ENCODE data around the gene CLBA1.
A peak's percentile ranks its signal among the peaks of the same experiment; 100 is the strongest.

CLBA1 gene

GRCh38 chr14:105021656-105022275, 36.2 kb downstream of the CLBA1 start (continued):
- TF ChIP-seq ZFP41 (tag by site-specific recombination; IDR thresholded peaks at IDR 0.05; ENCODE audit: borderline replicate concordance): no peak
- 0 out of 2 replicates have a peak, but pooled peaks have one; percentile 51 for TF ChIP-seq ZFP37 (tag by site-specific recombination; IDR thresholded peaks at IDR 0.05)
- no peak for TF ChIP-seq ZNF302 (tag by site-specific recombination; IDR thresholded peaks at IDR 0.05; ENCODE audit: low read depth)
- TF ChIP-seq OSR2 (tag by site-specific recombination; IDR thresholded peaks at IDR 0.05): no peak
- TF ChIP-seq ZNF670 (tag by site-specific recombination; IDR thresholded peaks at IDR 0.05; ENCODE audit: low read depth): no peak
- TF ChIP-seq ZNF658 (tag by site-specific recombination; IDR thresholded peaks at IDR 0.05): no peak
- no peak for TF ChIP-seq ZNF704 (tag by site-specific recombination; IDR thresholded peaks at IDR 0.05)
- no peak for TF ChIP-seq ZNF560 (tag by site-specific recombination; IDR thresholded peaks at IDR 0.05; ENCODE audit: borderline replicate concordance)
- TF ChIP-seq ZNF266 (tag by site-specific recombination; IDR thresholded peaks at IDR 0.05; ENCODE audit: low read depth): no peak
- peak; percentile 36; the same call in 1 of the 2 replicates for TF ChIP-seq ZNF398 (tag by site-specific recombination; IDR thresholded peaks at IDR 0.05)
- TF ChIP-seq ZNF350 (tag by site-specific recombination; IDR thresholded peaks at IDR 0.05): no peak
- no peak for TF ChIP-seq ZSCAN16 (tag by site-specific recombination; IDR thresholded peaks at IDR 0.05)
- no peak for TF ChIP-seq ZNF544 (tag by site-specific recombination; IDR thresholded peaks at IDR 0.05)
- TF ChIP-seq EGR2 (tag by site-specific recombination; IDR thresholded peaks at IDR 0.05; ENCODE audit: low read depth): no peak
- peak; percentile 61 for TF ChIP-seq ZNF600 (tag by site-specific recombination; IDR thresholded peaks at IDR 0.05)
- no peak for TF ChIP-seq ZBTB44 (tag by site-specific recombination; IDR thresholded peaks at IDR 0.05)
- no peak for TF ChIP-seq ZNF362 (tag by site-specific recombination; IDR thresholded peaks at IDR 0.05)
- no peak for TF ChIP-seq ZNF548 (tag by site-specific recombination; IDR thresholded peaks at IDR 0.05)
- TF ChIP-seq ZNF830 (tag by site-specific recombination; IDR thresholded peaks at IDR 0.05; ENCODE audit: low read depth): no peak
- no peak for TF ChIP-seq ZNF274 (IDR thresholded peaks at IDR 0.05; ENCODE audit: low read length)
- no peak for TF ChIP-seq ZNF274 (tag by site-specific recombination; IDR thresholded peaks at IDR 0.05; ENCODE audit: borderline replicate concordance)
- TF ChIP-seq ZFP3 (tag by site-specific recombination; IDR thresholded peaks at IDR 0.05; ENCODE audit: low read depth): no peak
- no peak for TF ChIP-seq ZNF280C (tag by site-specific recombination; IDR thresholded peaks at IDR 0.05)
- no peak for TF ChIP-seq SP3 (tag by site-specific recombination; IDR thresholded peaks at IDR 0.05)
- TF ChIP-seq ZNF513 (tag by site-specific recombination; IDR thresholded peaks at IDR 0.05): no peak
- TF ChIP-seq ZBTB6 (tag by site-specific recombination; IDR thresholded peaks at IDR 0.05): no peak
- TF ChIP-seq ZNF311 (tag by site-specific recombination; IDR thresholded peaks at IDR 0.05; ENCODE audit: borderline replicate concordance): no peak
- no peak for TF ChIP-seq ZNF174 (tag by site-specific recombination; IDR thresholded peaks at IDR 0.05)
